Omental fat pad (tissue), 4 donors: Measurements from ENCODE around the gene HSD11B2. TPM values are rescaled to one million over a fixed set of nuclear protein-coding genes. Genes with fewer than 3 reads are reported as not detected.
A peak's percentile ranks its signal among the peaks of the same experiment; 100 is the strongest.

ENCODE experiments used
- ATAC-seq: fragments of 150-250 bp; one replicate; pipeline ENCODE4 v1.9.1; 2016; ENCODE audit warnings: mild to moderate bottlenecking, moderate library complexity; ENCODE audit not compliant: low FRiP score
- DNase-seq: peaks from one replicate; pipeline ENCODE4 v3.0.0-alpha.2; 2019; ENCODE audit warnings: low spot score
- CTCF ChIP-seq, 3 donors: fragments of 450-650 bp; IDR thresholded peaks; one replicate each; pipeline ENCODE4 v1.5.1; 2016 to 2017; ENCODE audit warnings: antibody characterized with exemption in 3 of 3, mild to moderate bottlenecking in 3 of 3, moderate library complexity in 2 of 3
- total RNA-seq, 4 donors: library from RNA; depleted of rRNA; stranded (reverse); fragments of >200 nt; gene quantifications; one replicate each; pipeline ENCODE4 v1.1.0, GENCODE V29; 2016

Gene HSD11B2
- total RNA-seq, 4 donors from 2014 or later: 1.7 to 2.7 (median 2.0) TPM; not detected in 1

- no peak for TF ChIP-seq CTCF (IDR thresholded peaks at IDR 0.05)
- no peak for DNase-seq
- ATAC-seq: no peak
Observed at GRCh38 chr16:67393788-67394154, 37.1 kb upstream of the HSD11B2 start.

DNA sequence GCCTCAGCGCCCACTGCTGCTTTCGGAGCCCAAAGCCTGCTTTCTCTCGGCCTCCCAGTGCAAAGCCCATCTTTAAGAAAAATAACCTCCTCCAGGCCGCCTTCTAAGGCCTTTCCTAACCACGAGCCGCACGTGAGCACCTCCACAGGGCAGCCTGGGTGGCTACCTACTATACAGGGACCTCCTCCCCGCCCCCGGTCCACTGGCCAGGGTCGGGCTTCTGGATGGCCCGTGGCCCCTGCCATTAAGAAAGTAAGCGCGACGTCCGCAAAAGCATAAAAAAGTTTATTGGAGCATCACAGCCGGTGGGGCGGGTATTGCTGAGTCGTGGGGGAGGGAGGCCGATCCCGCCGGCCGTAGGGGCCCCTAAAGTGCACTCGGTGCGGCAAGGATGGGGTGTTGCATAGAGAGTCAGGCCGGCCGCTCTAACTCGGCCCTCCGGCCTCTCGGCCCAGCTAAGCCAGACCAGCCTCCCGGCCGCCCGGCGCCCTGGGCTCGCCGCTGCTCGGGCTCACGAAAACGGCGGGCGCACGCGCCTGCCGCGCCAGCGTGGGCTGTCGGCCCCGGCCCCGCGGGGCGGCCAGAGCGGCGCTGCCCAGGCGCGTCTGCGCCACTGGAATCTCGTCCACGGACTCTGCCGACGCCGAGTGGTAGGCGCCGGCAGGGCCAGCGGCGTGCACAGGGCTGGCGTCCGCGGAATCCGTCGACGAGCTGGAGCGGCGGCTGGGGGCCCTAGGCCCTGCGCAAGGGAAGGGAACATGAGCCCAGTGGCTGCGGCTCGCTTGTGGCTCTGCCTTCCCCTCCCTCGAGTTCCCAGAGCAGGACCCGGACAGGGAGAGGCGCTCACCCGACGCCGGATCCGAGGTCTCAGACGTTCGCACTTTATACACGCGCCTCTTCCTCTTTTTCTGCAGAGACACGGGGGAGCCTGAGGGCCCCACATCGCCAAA lies 36.5 kb upstream of the HSD11B2 start:
- ATAC-seq (no peak), DNase-seq (no peak)
- no peak for TF ChIP-seq CTCF (IDR thresholded peaks at IDR 0.05)

DNA sequence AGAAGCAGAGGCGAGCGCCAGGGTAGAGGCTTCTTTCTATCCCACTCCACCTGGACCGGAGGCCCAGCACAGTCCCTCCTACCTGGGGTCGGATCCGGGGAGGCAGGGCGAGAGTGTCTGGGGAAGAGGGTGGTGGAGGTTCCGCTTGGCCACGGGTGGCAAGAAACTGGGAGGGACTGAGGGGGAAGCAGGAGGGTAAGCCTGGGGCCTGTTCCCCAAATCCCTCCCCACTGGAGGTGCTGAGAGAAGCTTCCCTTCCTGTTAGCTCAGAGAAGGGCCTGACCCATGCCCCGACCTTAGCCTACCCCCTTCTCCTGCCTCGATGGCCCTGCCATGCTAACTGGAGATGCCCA lies 35.8 kb upstream of the HSD11B2 start:
- no peak for DNase-seq
- TF ChIP-seq CTCF (IDR thresholded peaks at IDR 0.05): no peak
- ATAC-seq: no peak

DNA sequence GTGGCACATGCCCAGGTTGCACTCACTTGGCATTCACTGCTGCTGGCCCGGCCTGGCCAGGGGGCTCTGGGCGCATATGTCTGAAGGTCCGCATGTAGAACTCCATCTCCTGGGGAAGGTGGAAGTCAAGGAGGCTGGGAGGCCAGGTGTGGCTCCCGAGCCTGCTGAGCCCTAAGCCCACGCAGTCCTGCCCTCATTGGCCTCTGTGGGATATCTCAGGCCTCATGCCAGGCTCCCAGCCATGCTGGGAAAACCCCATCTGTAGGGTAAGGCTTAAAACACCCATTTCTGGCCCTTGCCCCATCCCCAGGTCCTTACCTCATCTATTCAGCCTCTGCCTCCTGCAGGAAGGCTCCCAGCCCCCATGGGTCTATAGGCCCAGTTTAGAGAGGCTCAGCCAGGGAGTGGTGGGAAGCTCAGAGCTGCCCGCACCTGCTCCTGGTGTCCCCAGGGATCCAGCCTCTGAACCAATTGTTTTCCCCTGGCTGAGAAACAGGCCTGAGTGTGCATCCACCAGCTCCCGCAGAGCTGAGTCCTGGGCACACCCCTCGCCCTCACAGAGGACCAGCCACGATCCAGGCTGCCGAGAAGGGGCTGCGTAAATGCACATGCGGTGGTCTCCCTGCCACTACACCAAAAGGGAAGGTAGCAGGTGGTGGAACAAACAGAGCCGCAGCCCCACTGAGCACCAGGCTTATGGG lies 35.3 kb upstream of the HSD11B2 start:
- no peak for TF ChIP-seq CTCF (IDR thresholded peaks at IDR 0.05)
- DNase-seq: no peak
- no peak for ATAC-seq

GRCh38 chr16:67396159-67397035 lies 34.5 kb upstream of the HSD11B2 start:
- no peak for TF ChIP-seq CTCF (IDR thresholded peaks at IDR 0.05)
- ATAC-seq: peak; percentile 18
- DNase-seq: no peak

DNA sequence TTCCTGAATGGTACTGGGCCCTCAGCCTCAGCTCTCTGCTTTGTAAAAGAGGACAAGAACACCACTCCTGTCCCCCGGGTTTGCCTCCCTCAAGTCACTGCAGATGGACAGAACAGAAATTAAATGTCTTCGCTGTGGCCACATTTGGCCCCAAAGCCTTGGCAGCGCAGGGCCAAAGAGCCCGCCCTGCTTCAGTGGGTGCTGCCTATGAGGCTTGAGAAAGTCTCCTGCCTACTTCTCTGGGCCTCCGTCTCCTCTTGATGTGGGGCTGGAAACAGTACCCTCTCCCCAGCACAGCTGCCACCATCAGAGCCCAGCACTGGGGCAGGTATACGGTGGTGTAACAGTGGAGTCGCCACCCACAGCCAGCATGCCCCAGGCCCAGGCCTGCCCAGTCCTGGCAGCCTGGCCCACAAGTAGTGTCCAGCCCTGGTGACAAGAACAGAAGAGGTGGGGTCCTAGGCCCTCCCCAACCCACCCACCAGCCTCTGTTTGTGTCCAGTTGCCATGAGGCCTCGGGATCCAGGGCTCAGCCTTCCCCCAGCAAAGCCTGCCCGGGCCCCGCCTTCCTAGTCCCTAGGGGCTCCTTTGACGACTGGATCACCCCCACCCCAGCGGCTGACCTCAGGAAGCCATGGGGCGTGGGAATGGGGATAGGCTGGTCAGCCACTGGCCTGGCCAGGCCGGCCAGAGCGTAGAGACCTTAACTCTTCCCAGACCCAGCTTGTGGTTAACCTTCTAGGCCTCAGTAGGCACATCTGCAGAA lies 33.7 kb upstream of the HSD11B2 start:
- ATAC-seq (no peak), DNase-seq (no peak)
- TF ChIP-seq CTCF (IDR thresholded peaks at IDR 0.05): no peak
